Esophagus muscularis mucosa (tissue), 4 donors: ENCODE measurements around the gene SPDYE17. TPM values are rescaled to one million over a fixed set of nuclear protein-coding genes. Genes with fewer than 3 reads are reported as not detected.
"Not testable (repeated sequence)": the region's sequence is repeated elsewhere in the genome, so short reads cannot be mapped to it uniquely, and the experiment has no call there.

Experiments used
- DNase-seq: peaks from one replicate; pipeline ENCODE4 v3.0.0-alpha.2; 2017; ENCODE audit errors: extremely low spot score
- H3K27ac ChIP-seq, 4 donors: fragments of 200-600 bp; sonication (generic); replicated peaks in 1 of 4; 1 replicate in 3 of 4; 2 replicates in 1 of 4; pipeline ENCODE4 v1.5.1; 2016 to 2019; ENCODE audit warnings: mild to moderate bottlenecking in 1 of 4
- H3K27me3 ChIP-seq, 4 donors: fragments of 200-600 bp; sonication (generic); one replicate each; pipeline versions ENCODE4 v1.5.1 to v1.6.0; 2016 to 2019
- H3K36me3 ChIP-seq, 4 donors: fragments of 200-600 bp; sonication (generic); one replicate each; pipeline ENCODE4 v1.5.1; 2016 to 2019
- H3K4me1 ChIP-seq, 4 donors: fragments of 200-600 bp; sonication (generic); one replicate each; pipeline ENCODE4 v1.5.1; 2016 to 2019
- H3K4me3 ChIP-seq, 4 donors: fragments of 200-600 bp; sonication (generic); 1 replicate in 2 of 4; 2 replicates in 2 of 4; pipeline ENCODE4 v1.5.1; 2016 to 2019; ENCODE audit warnings: mild to moderate bottlenecking in 4 of 4, moderate library complexity in 1 of 4
- H3K9me3 ChIP-seq, 4 donors: fragments of 200-600 bp; sonication (generic); 1 replicate in 3 of 4; 2 replicates in 1 of 4; pipeline ENCODE4 v1.5.1; 2016 to 2019
- WGBS: methylation state at CpG from one replicate; pipeline ENCODE4 v1.1.5; 2018; 5-methylcytosine and 5-hydroxymethylcytosine counted together
- intact Hi-C: fragments of 100-400 bp; cut with DNase I; formaldehyde crosslinking; loops from one replicate; pipeline ENCODE4 v1.15.1; 2023
- total RNA-seq, 4 donors: library from RNA; depleted of rRNA; stranded (reverse); fragments of >200 nt; gene quantifications; one replicate each; pipeline versions ENCODE4 v1.1.0 to v1.2.1, GENCODE V29; 2016

Gene SPDYE17
- total RNA-seq, 4 donors from 2014 or later: not detected

DNA sequence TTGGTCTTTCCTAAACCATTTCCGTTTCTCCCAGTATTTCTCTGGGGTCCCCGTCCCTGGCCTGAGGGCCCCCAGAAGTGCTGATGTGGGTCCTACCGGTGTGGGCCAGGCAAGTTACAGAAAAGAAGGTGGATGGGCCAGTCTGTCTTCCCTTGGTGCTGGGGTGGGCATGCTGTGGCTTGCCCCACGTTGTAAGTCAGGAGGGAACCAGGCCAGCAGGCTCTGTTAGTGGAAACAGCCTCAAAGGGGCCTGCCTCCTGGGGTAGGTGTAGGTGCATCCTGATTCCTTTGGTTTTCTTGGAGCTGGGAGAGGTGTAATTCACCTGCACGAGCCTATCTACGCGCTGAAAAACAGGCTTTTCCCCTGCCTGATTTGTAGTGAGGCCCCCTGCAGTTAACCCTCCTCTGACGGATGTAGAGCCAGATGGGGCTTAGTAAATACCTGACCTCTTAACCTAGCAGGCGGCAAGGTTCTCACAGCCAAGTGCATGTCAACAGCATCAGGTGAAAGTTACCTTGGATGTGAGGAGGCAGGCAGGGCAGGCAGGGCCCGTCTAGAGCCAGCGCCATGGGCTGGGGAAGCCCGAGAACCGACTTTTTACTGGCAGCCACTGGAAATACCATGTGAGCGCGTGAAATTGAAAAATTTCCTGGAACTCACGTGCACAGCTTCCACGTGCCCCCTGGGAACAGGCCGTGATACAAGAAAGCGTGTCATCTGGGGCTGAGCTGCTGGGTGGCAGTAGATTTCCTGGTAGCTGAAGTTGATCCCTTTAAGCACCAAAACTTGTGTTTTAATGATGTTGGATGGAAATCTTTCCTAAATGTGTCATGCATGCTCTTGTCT, 48.0 kb downstream of the SPDYE17 start:
- H3K27ac ChIP-seq, H3K9me3 ChIP-seq, H3K4me3 ChIP-seq, DNase-seq, intact Hi-C loops, H3K27me3 ChIP-seq, H3K4me1 ChIP-seq: not testable (repeated sequence)
- no CpG with 5 or more reads among the region's 19 CpGs for WGBS
- peaks cover 3 to 26% (median 13%) of the 10 kb centered on the region in 4 donors for H3K36me3 ChIP-seq

DNA sequence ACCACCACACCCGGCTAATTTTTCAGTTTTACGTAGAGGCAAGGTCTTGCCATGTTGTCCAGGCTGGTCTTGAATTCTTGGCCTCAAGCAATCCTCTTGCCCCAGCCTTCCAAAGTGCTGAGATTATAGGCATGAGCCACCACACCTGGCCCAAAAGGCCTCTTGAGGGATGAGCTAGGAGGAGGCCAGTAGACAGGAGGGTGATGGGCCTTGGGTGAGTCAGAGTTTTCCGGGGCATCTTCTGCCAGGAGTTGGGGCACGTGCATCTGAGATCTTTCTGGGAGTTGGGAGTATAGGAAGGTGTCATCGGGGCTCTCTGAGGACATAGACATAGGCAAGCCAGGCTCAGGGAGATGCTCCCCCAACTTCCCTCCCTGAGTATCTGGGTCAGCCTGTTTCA, 48.8 kb downstream of the SPDYE17 start:
- DNase-seq, H3K4me1 ChIP-seq, intact Hi-C loops, H3K27me3 ChIP-seq, H3K27ac ChIP-seq, H3K9me3 ChIP-seq, H3K4me3 ChIP-seq: not testable (repeated sequence)
- peaks cover 3 to 34% (median 19%) of the 10 kb centered on the region in 4 donors for H3K36me3 ChIP-seq
- no CpG with 5 or more reads among the region's 5 CpGs for WGBS

DNA sequence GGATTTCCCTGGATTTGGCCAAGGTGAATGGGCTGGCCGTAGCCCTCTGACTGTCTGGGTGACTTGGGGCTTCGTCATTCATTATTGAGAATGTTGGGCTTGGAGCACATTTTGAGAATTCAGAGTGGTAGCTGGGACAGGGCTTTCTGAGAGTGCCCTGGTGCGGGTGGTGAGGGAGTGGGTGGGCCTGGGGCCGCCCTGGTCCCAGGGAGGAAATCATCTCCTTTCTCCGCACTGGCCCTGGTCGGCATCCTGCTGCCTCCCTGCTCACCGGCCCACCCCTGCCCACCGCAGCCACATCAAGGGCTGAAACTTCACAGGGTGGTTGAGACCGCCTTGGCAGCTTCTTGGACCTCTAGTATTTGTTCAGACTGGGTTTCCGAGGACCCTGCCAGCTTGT, 49.7 kb downstream of the SPDYE17 start:
- DNase-seq, H3K4me3 ChIP-seq, H3K4me1 ChIP-seq, H3K27ac ChIP-seq, intact Hi-C loops, H3K9me3 ChIP-seq, H3K27me3 ChIP-seq: not testable (repeated sequence)
- H3K36me3 ChIP-seq: peaks cover 3 to 37% (median 19%) of the 10 kb centered on the region in 4 donors
- no CpG with 5 or more reads among the region's 10 CpGs for WGBS

DNA sequence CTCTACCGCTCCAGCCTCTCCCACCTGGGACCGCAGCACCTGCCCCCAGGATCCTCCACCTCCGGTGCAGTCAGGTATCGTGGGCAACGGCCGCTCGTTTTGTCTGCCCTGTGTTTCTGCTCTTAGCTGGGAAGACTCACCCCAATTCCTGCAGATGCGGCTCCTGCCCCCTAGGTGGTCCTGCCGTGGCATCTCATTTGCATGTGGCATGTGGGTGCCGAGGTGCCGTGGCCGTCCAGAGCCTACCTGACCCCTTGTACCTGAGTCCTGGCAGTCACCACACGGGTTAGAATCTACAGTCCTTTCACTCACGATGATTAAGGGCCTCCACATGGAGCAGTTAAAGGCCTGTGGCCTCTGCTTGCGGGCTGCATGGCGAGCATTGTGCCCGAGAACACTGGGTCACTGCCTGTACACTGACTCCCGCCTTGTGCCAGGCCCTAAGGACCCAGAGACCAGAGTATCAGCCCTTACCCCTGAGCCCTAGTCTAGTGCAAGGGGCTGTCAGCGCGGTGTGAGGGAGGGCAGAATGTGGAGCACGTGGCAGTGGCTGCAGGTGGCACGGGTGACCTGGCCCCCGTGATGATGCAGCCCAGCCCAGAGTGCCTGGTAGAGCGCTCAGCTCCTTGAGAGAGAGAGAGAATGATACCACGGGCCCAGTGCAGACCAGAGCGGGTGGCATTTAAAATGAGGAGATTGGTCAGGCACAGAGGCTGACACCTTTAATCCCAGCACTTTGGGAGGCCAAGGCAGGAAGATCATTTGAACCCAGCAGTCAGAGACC, 50.8 kb downstream of the SPDYE17 start:
- H3K27me3 ChIP-seq, H3K27ac ChIP-seq, DNase-seq, H3K9me3 ChIP-seq, H3K4me1 ChIP-seq, intact Hi-C loops, H3K4me3 ChIP-seq: not testable (repeated sequence)
- WGBS: 100% methylated on average over 4 of the region's 26 CpGs
- H3K36me3 ChIP-seq: peaks cover 3 to 37% (median 19%) of the 10 kb centered on the region in 4 donors

DNA sequence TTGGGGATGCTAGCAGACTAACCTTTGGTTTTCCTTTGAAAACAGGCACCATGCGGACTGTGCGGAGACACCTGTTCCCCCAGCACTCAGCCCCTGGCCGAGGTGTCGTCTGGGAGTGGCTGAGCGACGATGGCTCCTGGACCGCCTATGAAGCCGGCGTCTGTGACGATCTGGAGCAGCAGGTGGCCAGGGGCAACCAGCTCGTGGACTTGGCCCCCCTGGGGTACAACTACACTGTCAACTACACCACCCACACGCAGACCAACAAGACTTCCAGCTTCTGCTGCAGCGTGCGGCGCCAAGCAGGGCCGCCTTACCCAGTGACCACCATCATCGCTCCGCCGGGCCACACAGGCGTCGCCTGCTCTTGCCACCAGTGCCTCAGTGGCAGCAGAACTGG, 51.6 kb downstream of the SPDYE17 start:
- 96% methylated on average over 5 of the region's 21 CpGs for WGBS
- H3K4me1 ChIP-seq, H3K27me3 ChIP-seq, H3K9me3 ChIP-seq, DNase-seq, H3K27ac ChIP-seq, H3K4me3 ChIP-seq, intact Hi-C loops: not testable (repeated sequence)
- H3K36me3 ChIP-seq: peaks cover 3 to 37% (median 19%) of the 10 kb centered on the region in 4 donors

DNA sequence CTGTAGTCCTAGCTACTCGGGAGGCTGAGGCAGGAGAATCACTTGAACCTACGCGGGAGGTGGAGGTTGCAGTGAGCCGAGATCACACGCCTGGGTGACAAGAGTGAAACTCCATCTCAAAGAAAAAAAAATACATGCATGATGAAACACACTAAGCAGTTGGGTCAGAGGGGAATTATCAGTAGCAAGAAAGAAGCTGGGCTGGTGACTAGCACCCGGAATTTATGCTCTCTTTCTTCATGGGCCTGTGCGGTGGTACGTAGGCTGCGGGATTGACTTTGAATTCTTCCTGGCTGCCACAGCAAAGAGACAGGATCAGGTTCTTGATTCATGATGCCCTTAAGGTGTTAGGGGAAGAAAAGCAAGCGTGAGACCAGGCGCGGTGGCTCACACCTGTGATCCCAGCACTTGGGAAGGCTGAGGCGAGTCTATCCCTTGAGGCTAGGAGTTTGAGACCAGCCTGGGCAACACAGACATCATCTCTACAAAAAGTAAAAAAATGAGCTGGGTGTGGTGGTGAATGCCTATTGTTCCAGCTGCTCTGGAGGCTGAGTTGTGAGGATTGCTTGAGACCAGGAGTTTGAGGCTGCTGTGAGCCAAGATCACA, 54.3 kb downstream of the SPDYE17 start:
- H3K9me3 ChIP-seq, DNase-seq, H3K27me3 ChIP-seq, H3K27ac ChIP-seq, H3K4me3 ChIP-seq, H3K4me1 ChIP-seq, intact Hi-C loops: not testable (repeated sequence)
- H3K36me3 ChIP-seq: peaks cover 3 to 37% (median 19%) of the 10 kb centered on the region in 4 donors
- WGBS: 89% methylated on average over 3 of the region's 13 CpGs

DNA sequence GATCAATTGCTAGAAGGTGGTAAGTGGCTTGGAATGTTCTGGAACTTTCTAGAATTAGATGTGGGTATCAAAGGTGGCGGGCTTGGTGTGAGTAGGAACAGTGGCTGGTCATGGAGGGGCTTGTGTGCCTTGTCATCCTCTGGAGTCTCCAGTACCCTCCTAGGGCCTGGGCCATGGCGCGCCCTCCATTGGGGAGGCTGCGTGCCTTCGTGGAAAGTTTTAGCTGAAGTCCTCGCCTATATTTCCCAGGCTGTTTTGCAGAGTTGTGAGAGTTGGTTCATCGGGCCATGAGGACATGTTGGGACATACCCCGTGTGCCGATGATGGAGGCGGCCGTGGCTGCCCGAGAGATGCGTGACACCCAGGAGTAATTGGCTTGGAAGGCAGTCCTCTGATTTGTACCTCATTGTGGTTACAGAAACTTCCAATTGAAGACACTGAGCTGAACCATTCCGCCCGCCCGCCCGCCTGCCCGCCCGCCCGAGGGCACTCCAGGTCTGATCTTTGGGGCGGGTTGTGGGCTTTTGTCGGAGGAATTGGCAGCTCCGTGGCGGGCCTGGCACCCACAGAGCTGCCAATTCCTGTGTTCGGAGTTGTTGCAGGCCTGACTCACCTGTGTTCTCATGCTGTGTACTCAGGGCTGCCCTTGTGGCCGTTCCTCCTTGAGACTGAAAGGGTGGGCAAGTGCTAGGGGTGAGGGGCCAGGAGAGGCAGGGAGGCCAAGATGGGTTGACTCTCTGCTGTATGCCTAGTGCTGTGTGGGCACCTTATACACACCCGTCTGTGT, 57.2 kb downstream of the SPDYE17 start:
- 92% methylated on average over 10 of the region's 27 CpGs for WGBS
- H3K9me3 ChIP-seq, H3K27me3 ChIP-seq, H3K4me3 ChIP-seq, H3K4me1 ChIP-seq, intact Hi-C loops, DNase-seq, H3K27ac ChIP-seq: not testable (repeated sequence)
- peaks cover 0 to 20% (median 9%) of the 10 kb centered on the region in 4 donors for H3K36me3 ChIP-seq

DNA sequence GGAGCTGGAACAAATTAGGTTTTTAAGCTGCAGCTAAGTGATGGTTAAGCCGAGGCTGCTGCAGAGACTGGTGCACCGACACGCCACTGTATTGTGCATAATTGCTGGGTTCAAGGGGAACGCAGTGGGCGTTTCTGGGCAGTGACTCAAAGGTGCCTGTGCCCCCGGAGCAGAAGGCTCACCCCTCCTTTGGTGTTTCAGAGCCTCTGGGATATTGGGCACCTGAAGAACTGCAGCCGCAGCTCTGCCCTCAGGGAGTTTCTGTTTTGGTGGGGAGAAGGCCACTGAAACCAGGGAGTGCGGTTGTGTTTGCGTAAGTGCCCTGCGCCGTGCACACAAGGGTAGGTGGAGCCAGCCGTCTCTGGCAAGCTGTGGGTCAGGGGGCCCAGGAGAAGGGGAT, 57.8 kb downstream of the SPDYE17 start:
- H3K27ac ChIP-seq, intact Hi-C loops, H3K4me3 ChIP-seq, H3K27me3 ChIP-seq, DNase-seq, H3K9me3 ChIP-seq, H3K4me1 ChIP-seq: not testable (repeated sequence)
- H3K36me3 ChIP-seq: peaks cover 0 to 15% (median 8%) of the 10 kb centered on the region in 4 donors
- no CpG with 5 or more reads among the region's 12 CpGs for WGBS

DNA sequence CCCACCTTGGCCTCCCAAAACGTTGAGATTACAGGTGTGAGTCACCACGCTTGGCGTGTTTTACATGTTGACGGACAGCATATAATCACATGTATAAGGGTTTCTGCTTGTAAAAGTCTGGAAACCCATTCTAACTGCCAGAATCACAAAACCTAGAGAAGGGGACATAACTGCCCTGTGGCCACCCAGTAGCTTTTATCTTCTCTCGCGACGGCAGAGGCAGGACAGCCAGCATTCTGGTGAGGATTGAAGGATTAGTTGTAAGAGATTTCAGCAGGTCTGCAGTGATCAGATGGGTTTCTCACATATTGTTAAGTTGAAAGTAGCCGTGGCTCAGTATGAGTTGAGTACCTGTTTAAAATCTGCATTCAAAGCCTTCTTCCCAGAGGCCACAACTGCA, 59.8 kb downstream of the SPDYE17 start:
- H3K27me3 ChIP-seq, DNase-seq, H3K27ac ChIP-seq, intact Hi-C loops, H3K4me3 ChIP-seq, H3K4me1 ChIP-seq, H3K9me3 ChIP-seq, H3K36me3 ChIP-seq: not testable (repeated sequence)
- 84% methylated on average over 7 of the region's 8 CpGs for WGBS
